ENCODE results near the gene KCNJ10. TPM values are rescaled to one million over a fixed set of nuclear protein-coding genes. Genes with fewer than 3 reads are reported as not detected.

KCNJ10 gene
- total RNA-seq, 1 experiment from 2014 or later, result 1.4 TPM

DNA sequence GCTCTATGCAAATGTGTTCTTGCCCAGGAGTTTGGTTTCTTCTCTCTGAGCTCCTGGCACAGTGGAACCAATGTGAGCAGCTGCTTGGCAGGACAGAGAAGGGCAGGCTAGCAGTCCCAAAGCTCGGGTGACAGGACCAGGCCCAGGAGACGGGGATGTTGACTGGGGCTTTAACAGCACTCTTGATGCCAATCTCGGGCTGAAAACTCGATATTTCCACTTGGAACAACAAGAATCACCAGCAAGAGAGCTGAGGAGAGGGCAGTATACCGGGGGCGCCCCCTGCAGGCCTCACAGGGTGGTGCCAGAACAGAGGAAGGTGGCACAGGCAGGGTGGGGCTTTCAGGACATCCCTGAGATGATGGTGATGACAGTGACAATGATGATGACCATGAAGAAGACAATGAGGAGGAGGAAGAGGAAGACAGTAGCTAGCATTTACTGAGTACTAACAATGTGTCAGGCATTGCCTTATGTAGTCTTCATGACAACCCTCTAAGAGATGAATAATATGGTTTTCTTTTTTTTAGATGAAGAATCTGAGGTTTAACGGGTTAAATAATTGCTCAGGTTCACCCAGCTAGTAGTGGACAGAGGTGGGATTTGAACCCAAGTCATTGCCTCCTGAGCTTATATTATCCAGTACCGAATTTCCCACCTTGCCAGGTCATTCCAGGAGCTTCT lies 8.7 kb upstream of the KCNJ10 start:
- ChIA-PET CTCF (interaction anchor here (0.7 to 29.5 kb wide), 39 partner anchors 8 to 249 kb away, joined by 3 to 978 read pairs (median 5); partner anchors contain the start of genes ATP1A2, IGSF8, IGSF9 and KCNJ10), POLR2A (interaction anchor here (1.2 to 1.9 kb wide), 3 partner anchors 11 to 21 kb away, joined by 3 to 5 read pairs (median 5); no protein-coding TSS in a partner anchor)
- DNase-seq (ENCODE audit: low spot score), result peak; percentile 78
- no peak overlapping the region for H3K4me3 Mint-ChIP-seq
- H3K27me3 Mint-ChIP-seq (ENCODE audit: low read depth), result peaks cover 82% of the 10 kb centered on the region
- no peak for TF ChIP-seq GTF2I (CRISPR knock-in tag; conservative IDR thresholded peaks at IDR 0.05)
- TF ChIP-seq, protein P1, sequence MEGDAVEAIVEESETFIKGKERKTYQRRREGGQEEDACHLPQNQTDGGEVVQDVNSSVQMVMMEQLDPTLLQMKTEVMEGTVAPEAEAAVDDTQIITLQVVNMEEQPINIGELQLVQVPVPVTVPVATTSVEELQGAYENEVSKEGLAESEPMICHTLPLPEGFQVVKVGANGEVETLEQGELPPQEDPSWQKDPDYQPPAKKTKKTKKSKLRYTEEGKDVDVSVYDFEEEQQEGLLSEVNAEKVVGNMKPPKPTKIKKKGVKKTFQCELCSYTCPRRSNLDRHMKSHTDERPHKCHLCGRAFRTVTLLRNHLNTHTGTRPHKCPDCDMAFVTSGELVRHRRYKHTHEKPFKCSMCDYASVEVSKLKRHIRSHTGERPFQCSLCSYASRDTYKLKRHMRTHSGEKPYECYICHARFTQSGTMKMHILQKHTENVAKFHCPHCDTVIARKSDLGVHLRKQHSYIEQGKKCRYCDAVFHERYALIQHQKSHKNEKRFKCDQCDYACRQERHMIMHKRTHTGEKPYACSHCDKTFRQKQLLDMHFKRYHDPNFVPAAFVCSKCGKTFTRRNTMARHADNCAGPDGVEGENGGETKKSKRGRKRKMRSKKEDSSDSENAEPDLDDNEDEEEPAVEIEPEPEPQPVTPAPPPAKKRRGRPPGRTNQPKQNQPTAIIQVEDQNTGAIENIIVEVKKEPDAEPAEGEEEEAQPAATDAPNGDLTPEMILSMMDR (IDR thresholded peaks at IDR 0.05), result peak; percentile 95
- peaks cover 4% of the 10 kb centered on the region for H3K4me1 Mint-ChIP-seq
- no peak overlapping the region for H3K27ac Mint-ChIP-seq
- no peaks in the 10 kb centered on the region for H3K9me3 Mint-ChIP-seq
- peak; percentile 89 for ATAC-seq
- H3K36me3 Mint-ChIP-seq, result no peaks in the 10 kb centered on the region

DNA sequence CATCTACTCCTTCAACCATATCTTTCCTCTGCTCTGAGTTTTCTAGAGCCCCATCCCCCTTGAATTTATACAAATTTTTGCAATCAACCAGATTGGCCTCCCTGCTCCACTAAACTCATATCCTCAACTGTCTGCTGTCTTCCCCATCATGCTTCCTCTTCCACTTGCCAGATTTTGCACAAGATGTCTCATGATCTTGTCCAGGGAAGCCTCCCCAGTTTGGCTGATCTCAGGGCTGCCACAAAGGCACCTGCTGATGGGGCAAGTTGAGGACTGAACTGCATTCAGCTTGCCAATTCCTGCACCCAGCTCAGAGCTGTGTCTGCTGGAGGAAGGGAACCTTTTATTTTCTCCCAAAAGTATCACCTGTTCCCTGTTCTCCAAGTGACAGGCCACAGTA lies 7.5 kb upstream of the KCNJ10 start:
- TF ChIP-seq, protein P2, sequence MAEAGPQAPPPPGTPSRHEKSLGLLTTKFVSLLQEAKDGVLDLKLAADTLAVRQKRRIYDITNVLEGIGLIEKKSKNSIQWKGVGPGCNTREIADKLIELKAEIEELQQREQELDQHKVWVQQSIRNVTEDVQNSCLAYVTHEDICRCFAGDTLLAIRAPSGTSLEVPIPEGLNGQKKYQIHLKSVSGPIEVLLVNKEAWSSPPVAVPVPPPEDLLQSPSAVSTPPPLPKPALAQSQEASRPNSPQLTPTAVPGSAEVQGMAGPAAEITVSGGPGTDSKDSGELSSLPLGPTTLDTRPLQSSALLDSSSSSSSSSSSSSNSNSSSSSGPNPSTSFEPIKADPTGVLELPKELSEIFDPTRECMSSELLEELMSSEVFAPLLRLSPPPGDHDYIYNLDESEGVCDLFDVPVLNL (CRISPR knock-in tag; IDR thresholded peaks at IDR 0.05; ENCODE audit: borderline replicate concordance, low read depth), result no peak
- TF ChIP-seq ZBTB21 (CRISPR knock-in tag; IDR thresholded peaks at IDR 0.05; ENCODE audit: borderline replicate concordance) (no peak), ZNF138 (CRISPR knock-in tag; conservative IDR thresholded peaks at IDR 0.05) (no peak), TEAD1 (CRISPR knock-in tag; IDR thresholded peaks at IDR 0.05) (no peak), SMAD4 (CRISPR knock-in tag; IDR thresholded peaks at IDR 0.05) (no peak)
- TF ChIP-seq, protein P3, sequence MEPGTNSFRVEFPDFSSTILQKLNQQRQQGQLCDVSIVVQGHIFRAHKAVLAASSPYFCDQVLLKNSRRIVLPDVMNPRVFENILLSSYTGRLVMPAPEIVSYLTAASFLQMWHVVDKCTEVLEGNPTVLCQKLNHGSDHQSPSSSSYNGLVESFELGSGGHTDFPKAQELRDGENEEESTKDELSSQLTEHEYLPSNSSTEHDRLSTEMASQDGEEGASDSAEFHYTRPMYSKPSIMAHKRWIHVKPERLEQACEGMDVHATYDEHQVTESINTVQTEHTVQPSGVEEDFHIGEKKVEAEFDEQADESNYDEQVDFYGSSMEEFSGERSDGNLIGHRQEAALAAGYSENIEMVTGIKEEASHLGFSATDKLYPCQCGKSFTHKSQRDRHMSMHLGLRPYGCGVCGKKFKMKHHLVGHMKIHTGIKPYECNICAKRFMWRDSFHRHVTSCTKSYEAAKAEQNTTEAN (CRISPR knock-in tag; IDR thresholded peaks at IDR 0.05), result no peak
- TF ChIP-seq, protein P4, sequence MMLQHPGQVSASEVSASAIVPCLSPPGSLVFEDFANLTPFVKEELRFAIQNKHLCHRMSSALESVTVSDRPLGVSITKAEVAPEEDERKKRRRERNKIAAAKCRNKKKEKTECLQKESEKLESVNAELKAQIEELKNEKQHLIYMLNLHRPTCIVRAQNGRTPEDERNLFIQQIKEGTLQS (CRISPR knock-in tag; conservative IDR thresholded peaks at IDR 0.05), result no peak
- H3K27me3 Mint-ChIP-seq (ENCODE audit: low read depth), result peaks cover 82% of the 10 kb centered on the region
- ATAC-seq, result no peak
- H3K4me3 Mint-ChIP-seq, result no peak overlapping the region
- no peak overlapping the region for H3K27ac Mint-ChIP-seq
- ChIA-PET POLR2A (interaction anchor here (0.6 to 1.3 kb wide), 2 partner anchors 10 to 15 kb away, joined by 3 to 5 read pairs; no protein-coding TSS in a partner anchor), CTCF (interaction anchor here (0.5 to 29.5 kb wide), 20 partner anchors 9 to 248 kb away, joined by 3 to 978 read pairs (median 11); partner anchors contain the start of genes IGSF8, KCNJ10 and PIGM)
- H3K9me3 Mint-ChIP-seq, result no peaks in the 10 kb centered on the region
- no peaks in the 10 kb centered on the region for H3K4me1 Mint-ChIP-seq
- no peak for DNase-seq (ENCODE audit: low spot score)
- no peaks in the 10 kb centered on the region for H3K36me3 Mint-ChIP-seq

GRCh38 chr1:160076295-160076694 lies 6.3 kb upstream of the KCNJ10 start:
- H3K9me3 Mint-ChIP-seq, result no peaks in the 10 kb centered on the region
- H3K27me3 Mint-ChIP-seq (ENCODE audit: low read depth), result peaks cover 82% of the 10 kb centered on the region
- POLR2A ChIA-PET, result no interaction called here
- CTCF ChIA-PET, result interaction anchor here (3.2 to 29.5 kb wide), 3 partner anchors 8 to 27 kb away, joined by 32 to 978 read pairs (median 70); partner anchors contain the start of gene KCNJ10
- ATAC-seq (no peak), DNase-seq (ENCODE audit: low spot score) (no peak)
- peaks cover 3% of the 10 kb centered on the region; the same call in 1 of the 2 replicates for H3K4me1 Mint-ChIP-seq
- no peak overlapping the region for H3K4me3 Mint-ChIP-seq
- H3K27ac Mint-ChIP-seq, result no peak overlapping the region
- no peaks in the 10 kb centered on the region for H3K36me3 Mint-ChIP-seq
- TF ChIP-seq ATF1 (CRISPR knock-in tag; IDR thresholded peaks at IDR 0.05) (no peak), NFE2L1 (CRISPR knock-in tag; IDR thresholded peaks at IDR 0.05) (no peak), STAT6 (CRISPR knock-in tag; conservative IDR thresholded peaks at IDR 0.05; ENCODE audit: low read depth) (no peak), GABPB1 (CRISPR knock-in tag; IDR thresholded peaks at IDR 0.05) (no peak), ZNF317 (CRISPR knock-in tag; IDR thresholded peaks at IDR 0.05; ENCODE audit: borderline replicate concordance, low read depth) (no peak), SP1 (CRISPR knock-in tag; conservative IDR thresholded peaks at IDR 0.05) (no peak), ZNF121 (CRISPR knock-in tag; IDR thresholded peaks at IDR 0.05) (no peak), JAZF1 (CRISPR knock-in tag; IDR thresholded peaks at IDR 0.05) (no peak)
- TF ChIP-seq, protein P5, sequence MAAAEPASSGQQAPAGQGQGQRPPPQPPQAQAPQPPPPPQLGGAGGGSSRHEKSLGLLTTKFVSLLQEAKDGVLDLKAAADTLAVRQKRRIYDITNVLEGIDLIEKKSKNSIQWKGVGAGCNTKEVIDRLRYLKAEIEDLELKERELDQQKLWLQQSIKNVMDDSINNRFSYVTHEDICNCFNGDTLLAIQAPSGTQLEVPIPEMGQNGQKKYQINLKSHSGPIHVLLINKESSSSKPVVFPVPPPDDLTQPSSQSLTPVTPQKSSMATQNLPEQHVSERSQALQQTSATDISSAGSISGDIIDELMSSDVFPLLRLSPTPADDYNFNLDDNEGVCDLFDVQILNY (CRISPR knock-in tag; IDR thresholded peaks at IDR 0.05), result no peak
- TF ChIP-seq, protein P6, sequence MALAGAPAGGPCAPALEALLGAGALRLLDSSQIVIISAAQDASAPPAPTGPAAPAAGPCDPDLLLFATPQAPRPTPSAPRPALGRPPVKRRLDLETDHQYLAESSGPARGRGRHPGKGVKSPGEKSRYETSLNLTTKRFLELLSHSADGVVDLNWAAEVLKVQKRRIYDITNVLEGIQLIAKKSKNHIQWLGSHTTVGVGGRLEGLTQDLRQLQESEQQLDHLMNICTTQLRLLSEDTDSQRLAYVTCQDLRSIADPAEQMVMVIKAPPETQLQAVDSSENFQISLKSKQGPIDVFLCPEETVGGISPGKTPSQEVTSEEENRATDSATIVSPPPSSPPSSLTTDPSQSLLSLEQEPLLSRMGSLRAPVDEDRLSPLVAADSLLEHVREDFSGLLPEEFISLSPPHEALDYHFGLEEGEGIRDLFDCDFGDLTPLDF (CRISPR knock-in tag; IDR thresholded peaks at IDR 0.05), result no peak
- TF ChIP-seq, protein P1 (IDR thresholded peaks at IDR 0.05), result no peak

Measured in WTC11 (cell line).